RPMI7951 (cell line): Measurements from ENCODE around the gene SLC30A2. TPM values are rescaled to one million over a fixed set of nuclear protein-coding genes. Genes with fewer than 3 reads are reported as not detected.

Source experiments
- DNase-seq: peaks from one replicate; pipeline ENCODE4 v3.0.0-alpha.2; 2012; ENCODE audit warnings: low read depth
- total RNA-seq: library from RNA; depleted of rRNA; stranded (reverse); fragments of >200 nt; shearing (Covaris generic); gene quantifications from 2 replicates; pipeline ENCODE4 v1.2.3, GENCODE V29; 2014; rRNA removed

Gene SLC30A2
- total RNA-seq, 1 experiment from 2014 or later: not detected

- DNase-seq: peak; percentile 99
Measured at GRCh38 chr1:25997828-25998761, 47.8 kb downstream of the SLC30A2 start, which contains the start of gene PAFAH2. Gene PAFAH2, minus strand, starts transcription at chr1:25998063. Its CDS starts 7,247 bp downstream, at chr1:25990816.

GRCh38 chr1:25996966-25997827 is 48.7 kb downstream of the SLC30A2 start:
- peak; percentile 60 for DNase-seq

GRCh38 chr1:25994402-25995150 is 51.3 kb downstream of the SLC30A2 start:
- no peak for DNase-seq

- DNase-seq: no peak
Measured at GRCh38 chr1:25993197-25993951, 52.5 kb downstream of the SLC30A2 start.

GRCh38 chr1:25992689-25993171 is 53.2 kb downstream of the SLC30A2 start:
- no peak for DNase-seq

GRCh38 chr1:25991937-25992688 is 53.8 kb downstream of the SLC30A2 start:
- peak; percentile 19 for DNase-seq

GRCh38 chr1:25990702-25991395 is 55.1 kb downstream of the SLC30A2 start:
- DNase-seq: no peak

GRCh38 chr1:25990251-25990650 is 55.7 kb downstream of the SLC30A2 start:
- DNase-seq: no peak

GRCh38 chr1:25989440-25990234 is 56.3 kb downstream of the SLC30A2 start:
- no peak for DNase-seq

GRCh38 chr1:25987951-25988350 is 58.0 kb downstream of the SLC30A2 start:
- DNase-seq: no peak

Other genes starting within 250 kb of the SLC30A2 start
- gene SELENON, start 245.9 kb downstream of the SLC30A2 start, total RNA-seq: 41.3 and 43.5 TPM in 2 replicates
- 54.4 and 56.4 TPM in 2 replicates for gene MTFR1L, start 226.2 kb downstream of the SLC30A2 start, total RNA-seq
- 8.7 and 10.0 TPM in 2 replicates for gene AUNIP, start 186.7 kb downstream of the SLC30A2 start, total RNA-seq
- gene PAQR7, start 170.4 kb downstream of the SLC30A2 start, total RNA-seq: 3.2 and 5.0 TPM in 2 replicates
- 341 and 495 TPM in 2 replicates for gene STMN1, start 139.7 kb downstream of the SLC30A2 start, total RNA-seq
- gene PAFAH2, start 48.1 kb downstream of the SLC30A2 start, total RNA-seq: 8.4 and 10.2 TPM in 2 replicates
- gene EXTL1, start 24.3 kb downstream of the SLC30A2 start, total RNA-seq: 2.2 and 4.1 TPM in 2 replicates
- gene TRIM63, start 21.5 kb upstream of the SLC30A2 start, total RNA-seq: 0.12 TPM in 1 of 2 replicates, not detected in the other
- gene PDIK1L, start 65.7 kb upstream of the SLC30A2 start, total RNA-seq: 10.6 and 11.5 TPM in 2 replicates
- not detected in 2 replicates for gene FAM110D, start 113.0 kb upstream of the SLC30A2 start, total RNA-seq
- gene C1orf232, start 122.8 kb upstream of the SLC30A2 start, total RNA-seq: not detected in 2 replicates
- 26.4 and 32.1 TPM in 2 replicates for gene ZNF593, start 123.8 kb upstream of the SLC30A2 start, total RNA-seq
- not detected in 2 replicates for gene ZNF593OS, start 125.7 kb upstream of the SLC30A2 start, total RNA-seq
- gene CNKSR1, start 131.4 kb upstream of the SLC30A2 start, total RNA-seq: under 0.01 and 0.12 TPM in 2 replicates
- not detected in 2 replicates for gene CATSPER4, start 144.5 kb upstream of the SLC30A2 start, total RNA-seq
- 27.8 and 30.5 TPM in 2 replicates for gene CEP85, start 188.1 kb upstream of the SLC30A2 start, total RNA-seq
- gene SH3BGRL3, start 234.0 kb upstream of the SLC30A2 start, total RNA-seq: 224 and 307 TPM in 2 replicates